Endothelial cell of umbilical vein (primary cell): ENCODE results near the gene MCCD1. TPM values are rescaled to one million over a fixed set of nuclear protein-coding genes. Genes with fewer than 3 reads are reported as not detected.

Source experiments
- BruUV-seq: library from RNA; stranded (reverse); fragments of 400-500 nt; replicated peaks from 2 replicates; lab custom pipeline; 2021; lab: Mats Ljungman, UMichigan
- CTCF ChIA-PET: fragments of 300-600, 350-600 bp; sonication (Branson Sonifier 250); formaldehyde crosslinking; loops from one replicate; lab custom pipeline; 2021; ENCODE audit warnings: antibody characterized with exemption, inconsistent platforms; lab: Charles Lee
- POLR2A ChIA-PET: fragments of 300-600, 350-600 bp; sonication (Branson Sonifier 250); formaldehyde crosslinking; loops from one replicate; lab custom pipeline; 2021; ENCODE audit warnings: antibody characterized with exemption, inconsistent platforms; lab: Charles Lee
- DNase-seq: peaks from one replicate; pipeline ENCODE4 v3.0.0-alpha.2; 2011; ENCODE audit warnings: low read depth, low spot score
- FAIRE-seq: peaks from 2 replicates; lab custom pipeline; 2011; peaks lifted over from hg19 to GRCh38; lab: Jason Lieb, UNC
- H2AFZ ChIP-seq: 2 replicates; pipeline ENCODE4 v1.6.0; 2012; ENCODE audit warnings: low read depth, low read length, control low read depth, inconsistent platforms
- H3K27ac ChIP-seq: 2 replicates; pipeline ENCODE4 v1.5.1; 2011; ENCODE audit warnings: low read depth, mild to moderate bottlenecking, control low read depth, low read length, moderate library complexity; ENCODE audit not compliant: insufficient read depth
- H3K27me3 ChIP-seq, 2 experiments: 2 replicates each; pipeline versions ENCODE4 v1.6.0 to v1.6.1; 2011; ENCODE audit warnings: low read length in 2 of 2, mixed read lengths in 1 of 2; ENCODE audit not compliant: control insufficient read depth in 2 of 2, insufficient read depth in 2 of 2
- H3K36me3 ChIP-seq, 2 experiments: 2 replicates in 1 of 2; 3 replicates in 1 of 2; pipeline ENCODE4 v1.5.1; 2011; ENCODE audit warnings: low read length in 2 of 2, mild to moderate bottlenecking in 1 of 2, moderate library complexity in 1 of 2; ENCODE audit not compliant: control insufficient read depth in 2 of 2, insufficient read depth in 2 of 2; ENCODE audit errors: extremely low read depth in 1 of 2
- H3K4me1 ChIP-seq: 3 replicates; pipeline ENCODE4 v1.5.1; 2011; ENCODE audit warnings: mild to moderate bottlenecking, low read length; ENCODE audit not compliant: control insufficient read depth, insufficient read depth; ENCODE audit errors: extremely low read depth
- H3K4me2 ChIP-seq: 2 replicates; pipeline ENCODE4 v1.6.1; 2011; ENCODE audit warnings: low read length, control low read depth, mixed read lengths; ENCODE audit not compliant: insufficient read depth
- H3K4me3 ChIP-seq, 3 experiments: fragments of 200-600 bp in 1 of 3; sonication (generic), shearing (Covaris generic) in 1 of 3; replicated peaks in 1 of 3; 2 replicates each; pipeline ENCODE4 v1.5.1; 2011 to 2016; ENCODE audit warnings: control low read depth in 3 of 3, low read length in 3 of 3, mild to moderate bottlenecking in 2 of 3, inconsistent platforms in 1 of 3, low read depth in 1 of 3, moderate library complexity in 1 of 3; ENCODE audit not compliant: insufficient read depth in 1 of 3
- H3K79me2 ChIP-seq: 2 replicates; pipeline ENCODE4 v1.6.0; 2012; ENCODE audit warnings: low read length, inconsistent platforms; ENCODE audit not compliant: control insufficient read depth, insufficient read depth
- H3K9ac ChIP-seq: replicated peaks from 2 replicates; pipeline ENCODE3; 2011; ENCODE audit warnings: low read length, control low read depth; ENCODE audit not compliant: insufficient read depth; ENCODE audit errors: extremely low read depth
- H3K9me1 ChIP-seq: replicated peaks from 3 replicates; pipeline ENCODE4 v1.6.0; 2011; ENCODE audit warnings: mild to moderate bottlenecking, low read length; ENCODE audit not compliant: control insufficient read depth, insufficient read depth; ENCODE audit errors: extremely low read depth
- H3K9me3 ChIP-seq: replicated peaks from 2 replicates; pipeline ENCODE4 v1.5.1; 2012; ENCODE audit warnings: low read length, inconsistent platforms; ENCODE audit not compliant: control insufficient read depth, insufficient read depth
- H4K20me1 ChIP-seq: replicated peaks from 2 replicates; pipeline ENCODE3; 2011; ENCODE audit warnings: mild to moderate bottlenecking, low read length; ENCODE audit not compliant: control insufficient read depth, insufficient read depth; ENCODE audit errors: extremely low read depth
- GATA2 ChIP-seq: IDR thresholded peaks from 2 replicates; pipeline ENCODE4 v1.7.0; 2011; ENCODE audit warnings: low read depth, mild to moderate bottlenecking, moderate library complexity, mixed read lengths, low read length; ENCODE audit not compliant: insufficient read length, insufficient read depth
- JUN ChIP-seq: IDR thresholded peaks from 2 replicates; pipeline ENCODE4 v1.6.1; 2011; ENCODE audit warnings: borderline replicate concordance, low read depth; ENCODE audit not compliant: insufficient read length, insufficient read depth
- MAX ChIP-seq: IDR thresholded peaks from 2 replicates; pipeline ENCODE4 v1.6.1; 2011; ENCODE audit not compliant: insufficient read depth, insufficient read length
- POLR2AphosphoS5 ChIP-seq: IDR thresholded peaks from 2 replicates; pipeline ENCODE4 v1.6.1; 2012; ENCODE audit warnings: low read depth, mild to moderate bottlenecking, control low read depth, low read length, moderate library complexity; ENCODE audit not compliant: insufficient read depth
- dilution Hi-C: fragments of 300-500 bp; cut with MboI; formaldehyde crosslinking; loops from one replicate; pipeline ENCODE4 v1.15.0; 2019; ENCODE audit warnings: low sequenced_read_pairs; ENCODE audit not compliant: extremely low pct_ligation_motif_present
- intact Hi-C: fragments of 100-400 bp; cut with micrococcal nuclease; formaldehyde crosslinking; loops from one replicate; pipeline ENCODE4 v1.10.0; 2022
- polyA plus RNA-seq, 4 experiments: library from polyadenylated mRNA; depleted of rRNA in 3 of 4; stranded (reverse) in 3 of 4; unstranded in 1 of 4; fragments of >200 nt; gene quantifications; 2 replicates each; pipeline versions ENCODE4 v1.2.1 to v1.2.3, GENCODE V29; 2011 to 2012; ENCODE audit warnings: missing spikeins in 1 of 4
- total RNA-seq: library from RNA; stranded (reverse); gene quantifications from 2 replicates; pipeline ENCODE4 v1.2.3, GENCODE V29; 2021
- TF ChIP-seq, protein P1 (sequence below), 2 donors: IDR thresholded peaks; 1 replicate in 1 of 2; 2 replicates in 1 of 2; pipeline ENCODE4 v1.5.1; 2011; ENCODE audit warnings: low read length in 2 of 2, mild to moderate bottlenecking in 2 of 2, moderate library complexity in 2 of 2, control low read depth in 1 of 2, inconsistent platforms in 1 of 2, low read depth in 1 of 2; ENCODE audit not compliant: insufficient read depth in 1 of 2; ENCODE audit errors: extremely low read depth in 1 of 2

The MCCD1 gene
- total and polyA plus RNA-seq, 2 donors (not counting 3 experiments of a cell fraction or from before 2014, with no cell fraction given): not detected

DNA sequence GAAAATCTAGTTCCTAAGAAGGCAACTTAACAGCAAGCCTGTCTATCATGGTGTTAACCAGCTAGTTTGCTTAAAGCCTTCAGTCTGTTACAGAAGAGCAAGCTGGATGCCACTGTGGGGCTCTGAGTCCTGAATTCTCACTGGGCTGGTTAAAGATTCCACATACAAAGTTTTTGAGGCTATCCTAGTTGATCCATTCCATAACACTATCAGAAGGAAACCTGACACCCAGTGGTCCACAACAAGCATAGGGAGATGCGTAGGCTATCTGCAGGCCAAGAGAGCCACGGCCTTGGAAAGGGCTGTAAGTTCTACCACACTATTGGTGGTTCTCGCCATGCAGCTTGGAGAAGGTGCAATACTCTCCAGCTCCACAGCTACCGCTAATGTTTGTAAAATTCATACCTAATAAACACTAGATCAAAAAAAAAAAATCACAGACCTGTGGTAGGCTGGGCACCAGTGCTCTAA, 420 bp upstream of the MCCD1 start:
- TF ChIP-seq GATA2: no peak
- TF ChIP-seq, protein P1, sequence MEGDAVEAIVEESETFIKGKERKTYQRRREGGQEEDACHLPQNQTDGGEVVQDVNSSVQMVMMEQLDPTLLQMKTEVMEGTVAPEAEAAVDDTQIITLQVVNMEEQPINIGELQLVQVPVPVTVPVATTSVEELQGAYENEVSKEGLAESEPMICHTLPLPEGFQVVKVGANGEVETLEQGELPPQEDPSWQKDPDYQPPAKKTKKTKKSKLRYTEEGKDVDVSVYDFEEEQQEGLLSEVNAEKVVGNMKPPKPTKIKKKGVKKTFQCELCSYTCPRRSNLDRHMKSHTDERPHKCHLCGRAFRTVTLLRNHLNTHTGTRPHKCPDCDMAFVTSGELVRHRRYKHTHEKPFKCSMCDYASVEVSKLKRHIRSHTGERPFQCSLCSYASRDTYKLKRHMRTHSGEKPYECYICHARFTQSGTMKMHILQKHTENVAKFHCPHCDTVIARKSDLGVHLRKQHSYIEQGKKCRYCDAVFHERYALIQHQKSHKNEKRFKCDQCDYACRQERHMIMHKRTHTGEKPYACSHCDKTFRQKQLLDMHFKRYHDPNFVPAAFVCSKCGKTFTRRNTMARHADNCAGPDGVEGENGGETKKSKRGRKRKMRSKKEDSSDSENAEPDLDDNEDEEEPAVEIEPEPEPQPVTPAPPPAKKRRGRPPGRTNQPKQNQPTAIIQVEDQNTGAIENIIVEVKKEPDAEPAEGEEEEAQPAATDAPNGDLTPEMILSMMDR (IDR thresholded peaks at IDR 0.05; ENCODE audit: extremely low read depth in 1 of 2, insufficient read depth in 1 of 2, low read depth in 1 of 2, low read length in 2 of 2): no peak
- no peak for TF ChIP-seq JUN
- no peak for TF ChIP-seq MAX
- TF ChIP-seq POLR2AphosphoS5: no peak
- H3K4me3 ChIP-seq: no peak overlapping the region
- POLR2A ChIA-PET: interaction anchor here (0.8 to 1.8 kb wide), 2 partner anchors 10 to 13 kb away, joined by 3 to 4 read pairs; no protein-coding TSS in a partner anchor

More for the DNA sequence above, 420 bp upstream of the MCCD1 start:
- intact Hi-C loops (no loop called here), dilution Hi-C loops (no loop called here)
- CTCF ChIA-PET: interaction anchor here (0.6 to 5.4 kb wide), 3 partner anchors 34 to 370 kb away, joined by 3 to 29 read pairs (median 4); no protein-coding TSS in a partner anchor
- H2AFZ ChIP-seq: no peak overlapping the region
- no peaks in the 10 kb centered on the region for H4K20me1 ChIP-seq
- H3K4me1 ChIP-seq: peaks cover 24% of the 10 kb centered on the region
- no peaks in the 10 kb centered on the region for H3K27me3 ChIP-seq
- H3K9me3 ChIP-seq: no peaks in the 10 kb centered on the region
- H3K27ac ChIP-seq: no peak overlapping the region
- no peak for DNase-seq
- H3K9ac ChIP-seq: no peak overlapping the region
- peaks cover 7% of the 10 kb centered on the region for H3K79me2 ChIP-seq
- no peak overlapping the region for H3K4me2 ChIP-seq
- no peak for FAIRE-seq
- no TSS peak for BruUV-seq
- no peaks in the 10 kb centered on the region for H3K9me1 ChIP-seq
- H3K36me3 ChIP-seq: peaks cover 14 to 24% of the 10 kb centered on the region in 2 experiments
